TTC549 (cell line): ENCODE results near the gene ENTPD6.
"Not testable (repeated sequence)": the region's sequence is repeated elsewhere in the genome, so short reads cannot be mapped to it uniquely, and the experiment has no call there.

ENCODE experiments used
- FAIRE-seq: peaks from 2 replicates; lab custom pipeline; 2012; peaks lifted over from hg19 to GRCh38; lab: Jason Lieb, UNC

ENTPD6 gene

DNA sequence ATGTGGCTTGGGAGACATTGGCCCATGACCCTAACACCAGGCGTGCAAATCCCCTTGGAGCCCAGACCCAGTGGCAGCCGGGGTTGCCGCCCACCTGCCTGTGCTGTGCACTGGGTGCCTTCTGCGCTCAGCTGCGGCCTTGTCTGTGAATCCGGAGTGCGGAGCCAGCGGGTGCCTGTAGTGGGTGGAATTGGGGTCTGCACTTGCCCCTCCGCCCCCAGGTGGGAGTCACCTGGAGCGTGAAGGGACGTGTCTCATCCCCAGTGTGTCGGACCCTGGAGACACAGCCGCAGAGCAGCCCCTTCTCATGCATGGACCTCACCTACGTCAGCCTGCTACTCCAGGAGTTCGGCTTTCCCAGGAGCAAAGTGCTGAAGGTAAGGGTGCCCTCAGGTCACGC lies 29.4 kb downstream of the ENTPD6 start:
- FAIRE-seq, result no peak

DNA sequence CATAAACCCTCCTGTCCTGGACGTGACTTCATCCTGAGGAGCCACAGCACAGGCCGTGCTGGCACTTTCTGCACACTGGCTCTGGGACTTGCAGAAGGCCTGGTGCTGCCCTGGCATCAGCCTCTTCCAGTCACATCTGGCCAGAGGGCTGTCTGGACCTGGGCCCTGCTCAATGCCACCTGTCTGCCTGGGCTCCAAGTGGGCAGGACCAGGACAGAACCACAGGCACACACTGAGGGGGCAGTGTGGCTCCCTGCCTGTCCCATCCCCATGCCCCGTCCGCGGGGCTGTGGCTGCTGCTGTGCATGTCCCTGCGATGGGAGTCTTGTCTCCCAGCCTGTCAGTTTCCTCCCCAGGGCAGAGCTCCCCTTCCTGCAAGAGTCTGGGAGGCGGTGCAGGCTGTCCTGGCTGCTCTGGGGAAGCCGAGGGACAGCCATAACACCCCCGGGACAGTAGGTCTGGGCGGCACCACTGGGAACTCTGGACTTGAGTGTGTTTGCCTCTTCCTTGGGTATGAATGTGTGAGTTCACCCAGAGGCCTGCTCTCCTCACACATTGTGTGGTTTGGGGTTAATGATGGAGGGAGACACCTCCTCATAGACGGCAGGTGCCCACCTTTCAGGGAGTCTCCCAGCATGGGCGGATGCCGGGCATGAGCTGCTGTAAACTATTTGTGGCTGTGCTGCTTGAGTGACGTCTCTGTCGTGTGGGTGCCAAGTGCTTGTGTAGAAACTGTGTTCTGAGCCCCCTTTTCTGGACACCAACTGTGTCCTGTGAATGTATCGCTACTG lies 30.3 kb downstream of the ENTPD6 start:
- FAIRE-seq, result no peak

DNA sequence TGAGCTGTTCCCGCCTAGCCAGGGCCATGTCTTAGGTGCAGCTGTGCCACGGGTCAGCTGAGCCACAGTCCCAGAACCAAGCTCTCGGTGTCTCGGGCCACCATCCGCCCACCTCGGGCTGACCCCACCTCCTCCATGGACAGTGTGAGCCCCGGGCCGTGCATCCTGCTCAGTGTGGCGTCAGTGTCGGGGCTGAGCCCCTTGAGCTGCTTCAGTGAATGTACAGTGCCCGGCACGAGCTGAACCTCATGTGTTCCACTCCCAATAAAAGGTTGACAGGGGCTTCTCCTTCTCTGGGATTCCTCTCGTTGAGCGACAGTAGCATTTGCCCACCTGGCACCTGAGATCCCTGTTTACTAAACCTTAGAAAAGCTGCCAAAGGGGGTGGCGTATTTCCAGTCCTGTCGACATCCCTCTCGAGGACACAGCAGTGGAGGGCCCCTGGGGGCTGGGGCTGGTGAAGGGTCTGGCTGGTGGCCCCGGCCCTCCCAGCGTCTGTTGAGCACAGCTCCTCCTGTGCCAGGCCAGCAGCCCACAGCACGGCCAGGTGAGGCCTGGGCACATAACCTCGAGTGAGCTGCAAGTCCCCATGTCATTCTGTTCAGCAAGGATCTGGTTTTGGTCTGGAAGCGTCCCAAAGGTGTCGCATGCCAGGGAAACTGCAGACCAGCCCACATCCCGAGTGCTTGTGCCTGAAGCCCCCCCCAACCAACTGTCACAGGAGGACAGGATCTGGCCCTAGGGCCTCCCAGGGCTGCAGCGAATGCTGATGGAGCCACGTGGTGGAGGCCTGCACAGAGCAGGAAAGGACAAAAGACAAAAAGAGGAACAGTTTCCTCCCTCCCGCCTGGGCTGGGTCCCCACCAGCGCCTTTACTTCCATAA lies 31.2 kb downstream of the ENTPD6 start:
- no peak for FAIRE-seq

DNA sequence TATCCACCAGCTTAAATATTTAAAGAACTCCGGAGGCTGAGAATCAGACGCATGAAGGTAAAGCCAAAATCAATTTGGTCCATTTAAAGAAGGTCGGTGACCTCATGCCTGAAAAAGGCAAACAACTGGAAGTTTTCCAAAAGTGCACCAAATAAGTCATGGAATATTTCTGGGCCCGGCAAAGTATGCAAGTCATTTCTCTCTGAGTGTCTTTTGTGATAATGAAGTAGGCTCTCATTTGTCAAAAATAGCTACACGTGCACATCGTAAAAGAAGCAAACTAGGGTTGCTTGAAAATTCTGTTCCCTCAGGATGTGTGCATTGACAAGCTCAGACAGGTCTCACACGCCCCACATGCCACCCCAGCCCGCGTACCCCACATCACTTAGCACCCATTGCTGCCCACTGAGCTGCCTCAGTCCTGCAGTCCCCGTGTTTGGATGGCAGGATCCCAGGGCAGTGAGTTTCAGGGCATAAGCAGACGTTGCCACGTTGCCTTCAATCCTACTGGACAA lies 31.9 kb downstream of the ENTPD6 start:
- no peak for FAIRE-seq

DNA sequence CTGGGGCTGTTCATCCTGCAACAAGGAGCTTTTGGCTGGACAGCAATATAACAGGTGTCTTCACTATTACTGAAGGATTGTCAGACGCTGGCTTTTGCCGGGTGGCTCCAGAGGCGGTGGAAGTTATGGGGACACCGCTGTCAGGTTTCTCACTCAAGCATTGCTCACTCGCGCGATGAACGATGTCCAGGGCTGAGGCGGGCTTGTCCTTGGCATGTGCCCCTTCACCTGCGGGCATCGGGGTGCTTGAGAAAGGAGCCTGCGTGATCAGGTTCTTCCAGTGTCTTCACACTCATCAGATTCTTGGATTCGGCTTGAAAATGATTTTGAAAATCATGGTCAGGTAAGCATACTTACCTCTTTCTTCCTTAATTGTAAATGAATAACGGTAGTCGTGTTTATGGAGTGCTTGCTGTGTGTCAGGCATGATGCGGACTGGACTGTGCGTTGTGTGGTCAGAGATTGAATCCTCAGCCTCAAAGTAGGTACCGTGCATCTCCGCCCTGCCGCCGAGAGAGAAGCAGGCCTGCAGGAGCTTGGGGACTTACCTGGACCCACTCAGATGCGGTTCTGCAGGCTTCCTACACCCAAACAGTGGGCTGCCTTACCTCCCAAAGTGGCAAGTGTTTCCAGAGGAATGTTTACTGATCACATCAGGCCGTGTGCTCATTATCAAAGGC lies 34.1 kb downstream of the ENTPD6 start:
- FAIRE-seq, result no peak

DNA sequence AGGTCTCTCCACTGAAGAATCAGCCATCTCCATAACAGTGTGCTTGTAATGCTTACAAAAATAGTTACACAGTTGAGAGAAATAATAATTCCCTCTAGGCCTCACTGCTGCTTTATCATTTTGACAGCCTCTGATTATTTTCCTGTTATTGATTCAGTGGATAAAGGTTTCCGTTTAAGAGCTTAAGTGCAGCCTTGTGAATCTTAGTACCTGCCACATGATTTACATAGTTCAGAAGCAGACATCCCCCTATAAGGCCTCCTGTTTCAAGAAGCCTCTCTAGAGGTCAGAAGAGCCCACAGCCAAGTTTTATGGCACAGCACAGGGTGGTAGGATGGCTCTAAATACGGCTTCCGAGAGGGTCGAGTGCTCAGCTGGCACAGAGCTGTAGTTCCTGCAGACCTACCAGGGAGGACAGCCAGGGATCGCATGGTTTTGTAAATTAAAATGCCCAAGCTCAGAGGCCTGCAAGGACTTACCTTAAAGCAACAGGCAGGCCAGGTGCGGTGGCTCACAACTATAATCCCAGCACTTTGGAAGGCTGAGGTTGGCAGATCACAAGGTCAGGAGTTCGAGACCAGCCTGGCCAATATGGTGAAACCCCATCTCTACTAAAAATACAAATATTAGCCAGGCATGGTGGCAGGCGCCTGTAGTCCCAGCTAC lies 34.8 kb downstream of the ENTPD6 start:
- no peak for FAIRE-seq

DNA sequence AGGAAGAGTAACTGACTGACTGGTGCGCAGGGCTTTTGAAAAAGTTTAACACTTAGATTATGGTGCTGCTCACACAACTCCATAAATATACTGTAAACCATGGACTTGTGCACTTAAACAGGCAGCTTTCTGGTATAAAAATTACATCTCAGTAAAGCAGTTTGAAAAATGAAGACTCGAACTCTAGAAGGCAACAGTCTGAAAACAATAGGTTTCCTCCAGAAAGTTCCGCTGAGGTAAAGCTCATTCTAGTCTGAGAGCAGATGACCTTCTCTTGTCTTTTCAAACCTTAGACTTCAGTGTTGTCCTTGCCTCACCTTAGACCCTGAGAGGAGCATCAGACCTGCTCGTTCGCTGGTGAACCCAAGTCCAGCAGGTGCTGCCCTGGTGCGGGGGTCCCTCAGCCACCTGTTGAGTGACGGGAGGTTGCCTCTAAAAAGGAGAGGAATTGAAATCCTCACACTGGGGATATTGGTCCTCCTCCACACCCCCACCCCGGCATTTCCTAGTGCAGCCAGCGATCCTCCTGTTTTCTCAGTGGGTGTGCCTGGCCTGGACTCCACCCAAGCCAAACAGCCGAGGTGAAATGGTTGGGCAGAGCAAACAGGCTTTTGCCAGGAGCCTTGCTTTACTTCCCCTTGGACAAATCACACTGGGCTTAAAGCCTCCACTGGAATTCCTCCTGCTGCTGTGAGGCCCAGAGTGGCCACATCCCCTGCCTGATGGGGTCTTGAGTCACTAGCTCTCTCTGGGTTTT lies 37.7 kb downstream of the ENTPD6 start:
- no peak for FAIRE-seq

DNA sequence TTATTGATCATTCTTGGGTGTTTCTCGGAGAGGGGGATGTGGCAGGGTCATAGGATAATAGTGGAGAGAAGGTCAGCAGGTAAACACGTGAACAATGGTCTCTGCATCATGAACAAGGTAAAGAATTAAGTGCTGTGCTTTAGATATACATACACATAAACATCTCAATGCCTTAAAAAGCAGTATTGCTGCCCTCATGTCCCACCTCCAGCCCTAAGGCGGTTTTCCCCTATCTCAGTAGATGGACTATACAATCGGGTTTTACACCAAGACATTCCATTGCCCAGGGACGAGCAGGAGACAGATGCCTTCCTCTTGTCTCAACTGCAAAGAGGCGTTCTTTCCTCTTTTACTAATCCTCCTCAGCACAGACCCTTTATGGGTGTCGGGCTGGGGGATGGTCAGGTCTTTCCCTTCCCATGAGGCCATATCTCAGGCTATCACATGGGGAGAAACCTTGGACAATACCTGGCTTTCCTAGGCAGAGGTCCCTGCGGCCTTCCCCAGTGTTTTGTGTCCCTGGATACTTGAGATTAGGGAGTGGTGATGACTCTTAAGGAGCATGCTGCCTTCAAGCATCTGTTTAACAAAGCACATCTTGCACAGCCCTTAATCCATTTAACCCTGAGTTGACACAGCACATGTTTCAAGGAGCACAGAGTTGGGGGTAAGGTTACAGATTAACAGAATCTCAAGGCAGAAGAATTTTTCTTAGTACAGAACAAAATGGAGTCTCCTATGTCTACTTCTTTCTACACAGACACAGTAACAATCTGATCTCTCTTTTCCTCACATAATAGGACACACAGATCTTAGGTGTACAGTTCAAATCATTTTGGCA lies 38.7 kb downstream of the ENTPD6 start:
- not testable (repeated sequence) for FAIRE-seq

DNA sequence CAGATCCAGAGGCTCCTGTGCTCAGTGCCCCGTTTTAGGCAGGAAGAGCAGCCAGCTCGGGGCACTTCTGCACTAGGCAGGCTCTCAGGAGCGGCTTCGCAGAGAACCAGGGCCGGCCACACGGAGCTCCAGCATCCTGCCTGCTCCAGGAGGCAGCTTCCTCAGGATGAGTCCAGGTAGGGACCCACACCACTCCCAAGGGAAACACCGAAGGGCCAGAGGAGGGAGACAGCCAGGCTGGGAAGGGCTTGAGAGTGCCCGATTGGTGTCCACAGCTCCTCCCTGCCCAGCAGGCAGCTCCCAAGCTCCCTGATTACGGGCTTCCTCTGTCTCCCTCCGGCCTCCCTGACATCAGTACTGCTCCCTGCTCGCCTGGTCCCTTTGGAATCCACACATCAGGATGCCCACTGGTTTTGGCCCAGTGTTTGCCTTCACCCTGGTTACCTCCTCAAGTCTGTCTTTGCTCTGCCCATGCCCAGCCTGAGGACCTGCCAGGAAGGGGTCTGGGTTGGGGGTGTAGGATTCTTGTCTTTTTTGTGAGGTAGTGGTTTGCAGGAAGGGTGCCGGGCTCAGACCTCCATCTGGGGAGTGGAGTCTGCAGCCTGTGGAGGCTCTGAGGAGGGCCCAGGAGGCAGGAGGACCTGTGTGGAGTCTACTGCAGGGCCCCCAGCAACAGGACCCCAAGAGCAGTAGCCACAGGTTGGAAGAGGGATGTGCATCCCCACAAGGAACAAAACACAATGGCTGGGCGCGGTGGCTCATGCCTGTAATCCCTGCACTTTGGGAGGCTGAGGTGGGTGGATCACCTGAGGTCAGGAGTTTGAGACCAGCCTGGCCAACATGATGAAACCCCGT lies 41.2 kb downstream of the ENTPD6 start:
- no peak for FAIRE-seq

DNA sequence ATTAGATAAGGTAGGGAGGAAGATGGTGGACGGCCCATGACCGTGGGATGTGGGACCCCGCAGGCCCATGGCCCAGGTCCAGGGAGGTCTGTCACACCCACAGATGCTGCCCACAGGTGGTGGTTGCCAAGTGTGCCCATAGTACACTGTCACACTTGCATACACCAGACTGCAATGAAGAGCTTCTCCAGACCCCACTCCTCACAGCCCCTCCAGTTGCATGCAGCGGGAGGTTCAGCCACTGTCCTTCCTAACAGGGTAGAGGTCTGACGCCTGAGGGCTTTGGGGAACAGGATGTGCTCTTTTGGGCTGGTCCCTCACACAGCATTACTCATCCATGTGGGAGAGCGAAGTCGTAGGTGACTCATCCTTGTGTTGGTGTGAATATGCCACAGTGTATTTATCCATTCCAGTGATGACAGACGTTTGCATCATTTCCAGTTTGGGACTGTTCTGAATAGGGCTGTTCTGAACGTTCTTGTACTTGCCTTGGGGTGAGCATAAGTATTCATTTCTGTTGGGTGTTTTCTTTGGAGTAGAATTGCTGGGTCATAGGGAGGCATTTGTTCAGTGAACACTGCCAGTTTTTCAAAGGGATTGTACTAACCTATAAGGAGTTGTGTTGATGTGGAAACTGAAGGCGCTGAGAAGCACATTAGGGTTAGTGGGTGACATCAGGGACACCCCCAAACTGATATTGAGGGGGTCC lies 42.3 kb downstream of the ENTPD6 start:
- no peak for FAIRE-seq

DNA sequence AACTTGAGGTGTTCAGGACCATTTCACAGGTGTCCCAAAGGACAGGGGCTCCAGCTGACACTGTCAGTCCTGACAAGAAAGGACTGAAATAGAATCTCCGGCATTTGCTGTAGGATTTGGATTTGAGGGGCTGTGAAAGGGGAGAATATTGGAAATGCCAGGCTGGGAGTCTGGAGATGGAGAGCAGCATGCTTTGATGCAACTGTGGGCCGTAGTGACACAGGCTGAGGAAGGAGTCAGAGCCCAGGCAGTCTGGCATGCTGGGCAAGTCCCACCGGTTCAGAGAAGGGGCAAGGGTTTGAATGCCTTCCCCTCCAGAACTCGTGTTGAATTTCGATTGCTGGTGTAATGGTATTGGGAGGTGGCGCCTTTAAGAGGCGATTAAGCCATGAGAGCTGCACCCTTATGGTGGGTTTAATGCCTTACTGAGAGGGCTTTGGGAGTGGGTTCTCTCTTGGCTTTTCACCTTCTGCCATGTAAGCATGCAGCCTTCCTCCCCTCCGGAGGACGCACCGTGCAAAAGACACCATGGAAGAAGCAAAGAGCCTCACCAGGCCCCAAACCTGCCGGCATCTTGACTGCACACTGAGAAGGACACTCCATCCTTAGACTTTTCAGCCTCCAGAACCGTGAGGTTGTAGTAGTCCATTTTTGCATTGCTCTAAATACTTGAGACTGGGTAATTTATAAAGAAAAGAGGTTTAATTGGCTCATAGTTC lies 43.0 kb downstream of the ENTPD6 start:
- FAIRE-seq, result no peak

DNA sequence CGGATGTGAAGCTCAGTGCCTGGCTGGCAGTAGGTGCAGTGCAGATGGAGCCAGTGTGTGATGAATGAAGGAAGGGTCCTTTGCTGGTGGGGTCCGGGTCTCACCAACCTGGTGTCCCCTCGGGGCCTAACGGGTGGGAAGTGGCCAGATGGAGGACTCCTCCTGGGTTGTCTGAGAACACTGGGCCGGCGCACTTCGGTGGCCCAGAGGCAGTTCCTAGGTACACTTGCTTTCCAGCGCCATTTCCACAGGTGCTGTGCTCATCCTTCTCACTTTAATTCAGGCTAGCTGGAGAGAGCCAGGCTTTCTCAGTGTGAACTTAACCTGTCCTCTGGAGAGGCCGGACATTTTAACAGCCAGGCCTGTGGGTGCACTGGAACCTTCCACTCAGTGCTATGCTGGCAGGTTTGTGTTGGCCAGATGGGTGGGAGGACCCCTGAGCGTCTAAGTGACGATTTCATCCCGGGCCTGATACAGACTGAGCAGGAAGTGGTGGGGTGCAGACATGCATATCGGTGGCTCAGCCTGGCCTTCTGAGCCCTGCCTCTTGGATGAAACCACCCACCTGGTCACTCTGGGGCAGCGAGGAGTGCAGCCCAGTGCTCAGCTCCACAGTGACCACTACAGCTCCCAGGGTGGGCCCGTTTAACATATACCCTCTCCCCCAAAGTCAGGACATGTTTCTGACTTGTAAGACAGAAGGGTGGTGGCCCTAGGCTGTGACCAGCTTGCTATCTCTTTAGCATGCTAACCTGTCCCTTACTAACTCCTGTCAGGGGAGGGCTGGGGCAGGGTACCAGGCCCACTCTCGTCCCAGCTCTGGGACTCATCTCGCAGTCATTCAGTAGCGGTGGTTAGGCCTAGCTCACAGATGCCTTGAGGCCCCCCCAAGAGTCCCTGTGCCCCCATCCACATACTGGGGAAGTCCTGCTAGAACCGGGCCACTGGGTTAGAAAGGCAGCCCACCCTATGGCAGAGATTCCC lies 44.2 kb downstream of the ENTPD6 start:
- no peak for FAIRE-seq

DNA sequence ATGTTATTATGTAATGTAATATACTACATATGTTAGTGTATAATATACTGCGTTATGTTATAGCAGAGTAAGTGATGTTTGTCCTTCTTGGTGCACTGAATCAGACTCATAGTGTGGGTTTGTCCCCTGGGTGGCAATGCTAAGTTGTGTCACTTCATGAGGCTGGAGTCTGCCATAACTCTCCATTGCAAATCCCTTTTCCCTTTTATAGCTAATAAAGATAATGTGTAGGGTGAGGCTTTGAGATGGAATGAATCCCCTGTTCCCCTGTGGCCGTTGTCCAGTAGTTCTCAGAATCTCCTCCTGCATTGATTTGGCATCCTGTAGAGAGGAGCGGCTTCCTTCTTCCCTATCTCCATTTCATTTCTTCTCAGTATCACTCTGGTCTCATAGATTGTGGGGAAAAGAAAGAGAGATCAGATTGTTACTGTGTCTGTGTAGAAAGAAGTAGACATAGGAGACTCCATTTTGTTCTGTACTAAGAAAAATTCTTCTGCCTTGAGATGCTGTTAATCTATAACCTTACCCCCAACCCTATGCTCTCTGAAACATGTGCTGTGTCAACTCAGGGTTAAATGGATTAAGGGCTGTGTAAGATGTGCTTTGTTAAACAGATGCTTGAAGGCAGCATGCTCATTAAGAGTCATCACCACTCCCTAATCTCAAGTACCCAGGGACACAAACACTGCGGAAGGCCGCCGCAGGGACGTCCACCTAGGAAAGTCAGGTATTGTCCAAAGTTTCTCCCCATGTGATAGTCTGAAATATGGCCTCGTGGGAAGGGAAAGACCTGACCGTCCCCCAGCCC lies 45.5 kb downstream of the ENTPD6 start:
- FAIRE-seq, result not testable (repeated sequence)

DNA sequence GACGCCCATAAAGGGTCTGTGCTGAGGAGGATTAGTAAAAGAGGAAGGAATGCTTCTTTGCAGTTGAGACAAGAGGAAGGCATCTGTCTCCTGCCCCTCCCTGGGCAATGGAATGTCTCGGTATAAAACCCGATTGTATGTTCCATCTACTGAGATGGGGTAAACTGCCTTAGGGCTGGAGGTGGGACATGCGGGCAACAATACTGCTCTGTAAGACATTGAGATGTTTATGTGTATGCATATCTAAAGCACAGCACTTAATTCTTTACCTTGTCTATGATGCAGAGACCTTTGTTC lies 46.1 kb downstream of the ENTPD6 start:
- FAIRE-seq, result not testable (repeated sequence)

DNA sequence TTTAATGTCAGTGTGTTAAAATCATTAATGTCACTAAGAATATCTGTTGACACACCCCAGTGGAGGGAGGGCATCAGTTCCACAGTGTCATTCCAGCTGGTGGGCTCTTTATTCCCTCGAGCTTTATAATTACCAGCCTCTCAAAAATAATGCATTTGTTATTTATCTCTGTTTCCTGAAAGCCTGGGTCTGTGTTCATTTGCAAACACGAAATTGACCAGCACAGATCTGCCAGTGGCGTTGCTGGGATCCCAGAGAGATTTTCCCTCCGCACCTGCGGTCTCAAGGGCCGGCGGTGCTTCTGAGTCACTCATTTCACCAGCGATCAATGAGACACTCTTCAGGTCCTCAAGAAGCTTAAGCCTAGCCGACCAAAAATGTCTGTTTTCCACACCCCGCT lies 46.7 kb downstream of the ENTPD6 start:
- no peak for FAIRE-seq

DNA sequence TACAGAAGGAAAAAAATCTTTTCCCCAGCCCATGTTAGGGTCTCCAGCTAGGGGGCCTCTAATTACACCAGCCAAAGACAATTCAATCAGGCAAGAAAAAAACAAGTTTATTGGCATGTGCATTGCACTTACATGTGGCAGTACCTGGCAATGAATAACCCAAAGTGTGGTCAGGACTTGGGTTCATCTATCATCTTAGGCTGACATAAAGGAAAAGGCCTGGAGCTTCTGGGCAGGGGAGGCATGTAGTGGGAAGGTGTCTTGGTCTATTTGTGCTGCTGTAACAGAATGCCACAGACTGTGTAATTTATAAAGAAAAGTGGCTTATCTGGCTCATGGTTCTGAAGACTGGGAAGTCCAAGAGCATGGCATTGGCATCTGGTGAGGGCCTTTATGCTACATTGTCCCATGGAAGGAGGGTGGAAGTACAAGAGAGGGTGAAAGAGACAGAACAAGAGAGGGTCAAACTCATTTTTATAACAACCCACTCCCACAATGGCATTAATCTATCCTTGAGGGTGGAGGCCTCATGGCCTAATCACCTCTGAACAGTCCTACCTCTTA lies 48.0 kb downstream of the ENTPD6 start:
- FAIRE-seq, result no peak
